Measurements from ENCODE around the gene OR5B12. TPM values are rescaled to one million over a fixed set of nuclear protein-coding genes. Genes with fewer than 3 reads are reported as not detected.

OR5B12 gene
- total and polyA plus RNA-seq, 9 of the 15 experiments (the other 6 are each of a cell fraction or from before 2014, with no cell fraction given), result 0.20 TPM; not detected in 8

GRCh38 chr11:58433638-58434203 is 8.3 kb downstream of the OR5B12 start:
- WGBS (ENCODE audit: insufficient coverage, low coverage, missing lambda C conversion rate), result 0% methylated on average over 2 of the region's 3 CpGs
- CTCF ChIA-PET (ENCODE audit: low intra/inter-chr PET ratio), result no interaction called here
- H3K36me3 ChIP-seq (ENCODE audit: control insufficient read depth, insufficient read depth, low read length), result no peaks in the 10 kb centered on the region
- H3K27me3 ChIP-seq (ENCODE audit: control insufficient read depth in 2 of 2, insufficient read depth in 2 of 2, low read length in 2 of 2), result no peaks in the 10 kb centered on the region
- no peak overlapping the region for H3K4me3 ChIP-seq
- no peak for ATAC-seq
- FAIRE-seq, result no peak
- H3K9me3 ChIP-seq (replicated peaks; ENCODE audit: control insufficient read depth, insufficient read depth, low read depth, low read length), result no peaks in the 10 kb centered on the region
- POLR2A ChIA-PET, result no interaction called here
- H3K4me2 ChIP-seq (ENCODE audit: insufficient read depth, low read length), result no peak overlapping the region
- no peaks in the 10 kb centered on the region for H3K4me1 ChIP-seq (replicated peaks in 1 of 2; ENCODE audit: control insufficient read depth in 2 of 2, insufficient read depth in 2 of 2, low read length in 2 of 2)
- no peak overlapping the region for H3K27ac ChIP-seq (ENCODE audit: extremely low read depth, low read depth, low read length)
- no peaks in the 10 kb centered on the region for H4K20me1 ChIP-seq (replicated peaks; ENCODE audit: control insufficient read depth, insufficient read depth, low read length)
- no TSS peak for BruUV-seq (replicated peaks)
- intact Hi-C loops (cut with micrococcal nuclease) (no loop called here), in situ Hi-C loops (cut with MboI) (no loop called here)
- H3K79me2 ChIP-seq (ENCODE audit: control insufficient read depth, insufficient read depth, low read length), result no peaks in the 10 kb centered on the region
- TF ChIP-seq MTA1 (IDR thresholded peaks at IDR 0.05; ENCODE audit: borderline replicate concordance) (no peak), HNRNPK (IDR thresholded peaks at IDR 0.05; ENCODE audit: low read depth, low read length, poor library complexity, severe bottlenecking) (peak; percentile 94)
- no peak overlapping the region for H3K9ac ChIP-seq (ENCODE audit: insufficient read depth in 1 of 2, low read depth in 2 of 2, low read length in 2 of 2)
- no peaks in the 10 kb centered on the region for H3K9me1 ChIP-seq (ENCODE audit: control insufficient read depth, insufficient read depth, low read length)
- no peak overlapping the region for H2AFZ ChIP-seq (ENCODE audit: low read depth, low read length)
- DNase-seq (ENCODE audit: extremely low read depth in 1 of 4, low spot score in 3 of 4), result no peak

- peak; percentile 11; the same call in 1 of the 2 replicates for TF ChIP-seq MAFF (IDR thresholded peaks at IDR 0.05; ENCODE audit: low read length)
- no peak for TF ChIP-seq JUND (IDR thresholded peaks at IDR 0.05; ENCODE audit: borderline replicate concordance, low read depth, low read length)
- no peak for TF ChIP-seq JUND (tag; IDR thresholded peaks at IDR 0.05; ENCODE audit: borderline replicate concordance, low read depth, low read length)
- TF ChIP-seq ZNF316 (IDR thresholded peaks at IDR 0.05), result peak; percentile 80
- TF ChIP-seq MAFG (tag; conservative IDR thresholded peaks at IDR 0.05), result peak; percentile 39
- no peak for TF ChIP-seq FOXM1 (IDR thresholded peaks at IDR 0.05; ENCODE audit: low read depth)
- TF ChIP-seq FOXM1 (CRISPR knock-in tag; IDR thresholded peaks at IDR 0.05; ENCODE audit: low read depth), result no peak
- TF ChIP-seq C11orf30 (IDR thresholded peaks at IDR 0.05; ENCODE audit: low read depth), result 0 out of 2 replicates have a peak, but pooled peaks have one; percentile 13
- no peaks in the 10 kb centered on the region for H4K20me1 ChIP-seq (replicated peaks; ENCODE audit: control insufficient read depth, insufficient read depth, low read length)
- H3K79me2 ChIP-seq (ENCODE audit: control insufficient read depth, insufficient read depth, low read length), result no peaks in the 10 kb centered on the region
- DNase-seq (ENCODE audit: extremely low read depth in 1 of 4, low spot score in 3 of 4) (no peak), ATAC-seq (no peak), FAIRE-seq (no peak)
- intact Hi-C loops (cut with micrococcal nuclease) (no loop called here), in situ Hi-C loops (cut with MboI) (no loop called here)
- 0% methylated on average over 1 of the region's 1 CpG for WGBS (ENCODE audit: insufficient coverage, low coverage, missing lambda C conversion rate)
- H3K9me1 ChIP-seq (ENCODE audit: control insufficient read depth, insufficient read depth, low read length), result no peaks in the 10 kb centered on the region
- CTCF ChIA-PET (ENCODE audit: low intra/inter-chr PET ratio), result no interaction called here
- no peak overlapping the region for H3K9ac ChIP-seq (ENCODE audit: insufficient read depth in 1 of 2, low read depth in 2 of 2, low read length in 2 of 2)
- no peaks in the 10 kb centered on the region for H3K9me3 ChIP-seq (replicated peaks; ENCODE audit: control insufficient read depth, insufficient read depth, low read depth, low read length)
- no TSS peak for BruUV-seq (replicated peaks)
- POLR2A ChIA-PET, result no interaction called here
- H3K27me3 ChIP-seq (ENCODE audit: control insufficient read depth in 2 of 2, insufficient read depth in 2 of 2, low read length in 2 of 2), result no peaks in the 10 kb centered on the region; a peak in 1 of 5 replicates
- no peak overlapping the region for H2AFZ ChIP-seq (ENCODE audit: low read depth, low read length)
- no peak overlapping the region for H3K4me3 ChIP-seq
- no peaks in the 10 kb centered on the region for H3K4me1 ChIP-seq (replicated peaks in 1 of 2; ENCODE audit: control insufficient read depth in 2 of 2, insufficient read depth in 2 of 2, low read length in 2 of 2)
- no peaks in the 10 kb centered on the region for H3K36me3 ChIP-seq (ENCODE audit: control insufficient read depth, insufficient read depth, low read length)
- no peak overlapping the region for H3K27ac ChIP-seq (ENCODE audit: extremely low read depth, low read depth, low read length)
- no peak overlapping the region for H3K4me2 ChIP-seq (ENCODE audit: insufficient read depth, low read length)
These were observed 12.8 kb downstream of the OR5B12 start for GRCh38 chr11:58429273-58429672.
